SIG-M5 treated with dmso at 0.1 percent for 504 hours (cell line): ENCODE measurements around the gene WDFY2.
"Not testable (repeated sequence)": the region's sequence is repeated elsewhere in the genome, so short reads cannot be mapped to it uniquely, and the experiment has no call there.

ENCODE experiments used
- DNase-seq: peaks from one replicate; lab custom pipeline; 2025; ENCODE audit not compliant: unreplicated experiment; lab: John Stamatoyannopoulos, UW

WDFY2 gene

GRCh38 chr13:51564252-51564651 lies 20.0 kb upstream of the WDFY2 start:
- DNase-seq: no peak

GRCh38 chr13:51564671-51565070 lies 19.6 kb upstream of the WDFY2 start:
- no peak for DNase-seq

- DNase-seq: not testable (repeated sequence)
Measured at GRCh38 chr13:51569001-51569400, 15.3 kb upstream of the WDFY2 start.

- DNase-seq: no peak
Measured at GRCh38 chr13:51576754-51577153, 7.5 kb upstream of the WDFY2 start.

GRCh38 chr13:51577690-51578089 lies 6.6 kb upstream of the WDFY2 start:
- DNase-seq: no peak

GRCh38 chr13:51579676-51580075 lies 4.6 kb upstream of the WDFY2 start:
- no peak for DNase-seq

GRCh38 chr13:51581148-51581820 lies 3.0 kb upstream of the WDFY2 start:
- no peak for DNase-seq

GRCh38 chr13:51583469-51583874 lies 790 bp upstream of the WDFY2 start:
- DNase-seq: no peak

GRCh38 chr13:51584731-51585672 lies 740 bp downstream of the WDFY2 start:
- DNase-seq: peak; percentile 78

- DNase-seq: peak; percentile 31
Measured at GRCh38 chr13:51585696-51586095, 1.4 kb downstream of the WDFY2 start.

GRCh38 chr13:51587372-51587771 lies 3.1 kb downstream of the WDFY2 start:
- no peak for DNase-seq

- DNase-seq: no peak
Measured at GRCh38 chr13:51588406-51588949, 4.2 kb downstream of the WDFY2 start.

- no peak for DNase-seq
Measured at GRCh38 chr13:51589793-51590192, 5.5 kb downstream of the WDFY2 start.

- DNase-seq: no peak
Measured at GRCh38 chr13:51590231-51590970, 6.1 kb downstream of the WDFY2 start.

GRCh38 chr13:51590971-51591627 lies 6.8 kb downstream of the WDFY2 start:
- DNase-seq: peak; percentile 27

- not testable (repeated sequence) for DNase-seq
Measured at GRCh38 chr13:51591938-51592337, 7.7 kb downstream of the WDFY2 start.

- DNase-seq: no peak
Measured at GRCh38 chr13:51594432-51594831, 10.2 kb downstream of the WDFY2 start.

- DNase-seq: no peak
Measured at GRCh38 chr13:51595416-51595815, 11.2 kb downstream of the WDFY2 start.

- DNase-seq: no peak
Measured at GRCh38 chr13:51596541-51596940, 12.3 kb downstream of the WDFY2 start.

GRCh38 chr13:51599444-51600176 lies 15.3 kb downstream of the WDFY2 start:
- DNase-seq: peak; percentile 41
